GM19240 (cell line): ENCODE data around the gene ADSL.
"Not testable (repeated sequence)": the region's sequence is repeated elsewhere in the genome, so short reads cannot be mapped to it uniquely, and the experiment has no call there.

Source experiments
- DNase-seq: peaks from one replicate; pipeline ENCODE4 v3.0.0; 2011; ENCODE audit warnings: low spot score; ENCODE audit not compliant: insufficient read length

ADSL gene

DNA sequence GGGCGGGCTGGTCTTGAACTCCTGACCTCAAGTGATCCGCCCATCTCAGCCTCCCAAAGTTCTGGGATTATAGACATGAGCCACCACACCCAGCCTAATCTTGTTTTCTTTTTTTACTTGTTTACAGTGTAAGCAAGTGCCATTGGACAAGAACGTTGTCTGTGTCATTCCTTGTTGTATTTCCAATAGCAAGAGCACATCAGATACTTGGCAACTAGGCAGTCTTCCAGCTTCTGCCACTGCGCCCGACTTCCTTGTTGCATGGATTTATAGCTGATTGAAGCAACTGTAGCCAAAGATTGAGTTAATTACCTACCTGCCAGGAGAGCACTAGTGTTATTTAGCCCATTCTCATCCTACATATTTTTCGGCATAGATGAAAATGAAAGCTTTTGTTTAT lies 21.0 kb downstream of the ADSL start:
- no peak for DNase-seq

GRCh38 chr22:40368016-40368415 lies 21.7 kb downstream of the ADSL start:
- no peak for DNase-seq

DNA sequence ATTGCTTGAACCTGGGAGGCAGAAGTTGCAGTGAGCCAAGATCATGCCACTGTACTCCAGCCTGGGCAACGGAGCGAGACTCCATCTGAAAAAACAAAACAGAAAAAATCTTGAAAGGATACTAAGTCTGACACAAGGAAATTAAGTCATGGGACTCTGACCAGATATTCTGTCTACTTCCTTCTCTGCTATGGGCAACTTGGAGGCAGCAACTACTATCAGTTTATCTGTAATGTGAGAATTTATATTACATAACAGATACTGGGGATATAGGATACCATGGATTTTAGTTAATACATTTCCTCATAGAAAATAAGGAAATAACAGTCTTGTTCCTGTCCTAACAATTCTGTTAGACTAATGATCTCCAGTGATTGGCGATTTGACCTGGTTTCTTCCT lies 22.5 kb downstream of the ADSL start:
- no peak for DNase-seq

GRCh38 chr22:40374567-40374966 lies 28.3 kb downstream of the ADSL start:
- DNase-seq = no peak

DNA sequence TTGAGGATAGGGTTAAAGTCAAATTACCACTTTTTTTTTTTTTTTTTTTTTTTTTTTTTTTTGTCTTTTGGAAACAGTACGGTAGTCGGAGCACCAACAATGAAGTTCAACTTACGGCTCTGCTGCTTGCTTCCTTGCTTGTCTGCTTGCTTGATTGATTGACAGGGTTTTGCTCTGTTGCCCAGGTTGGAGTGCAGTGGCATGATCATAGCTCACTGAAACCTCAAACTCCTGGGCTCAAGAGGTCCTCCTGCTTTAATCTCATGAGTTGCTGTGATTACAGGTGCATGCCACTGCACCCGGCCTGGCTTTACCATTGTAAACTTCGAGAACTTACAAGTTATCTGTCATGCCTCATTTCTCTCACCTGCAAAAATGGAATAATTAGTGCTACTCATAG lies 29.8 kb downstream of the ADSL start:
- DNase-seq = no peak

DNA sequence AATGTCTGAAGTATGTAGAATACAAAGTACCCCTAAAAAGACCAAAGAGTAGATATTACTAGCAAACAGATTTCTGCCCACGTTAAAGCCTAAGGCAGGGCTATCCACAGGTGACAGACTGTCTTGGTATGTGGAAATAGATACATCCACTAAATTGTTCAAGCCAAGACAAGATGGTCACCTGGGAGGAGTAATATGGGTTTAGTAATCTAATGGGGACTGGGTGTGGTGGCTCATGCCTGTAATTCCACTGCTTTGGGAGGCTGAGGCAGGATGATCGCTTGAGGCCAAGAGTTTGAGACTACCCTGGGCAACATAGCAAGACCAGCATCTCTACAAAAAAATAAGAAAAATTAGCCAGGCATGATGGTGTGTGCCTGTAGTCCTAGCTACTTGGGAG lies 31.6 kb downstream of the ADSL start:
- DNase-seq = no peak

- DNase-seq = not testable (repeated sequence)
Observed at GRCh38 chr22:40378448-40378847, 32.1 kb downstream of the ADSL start.

DNA sequence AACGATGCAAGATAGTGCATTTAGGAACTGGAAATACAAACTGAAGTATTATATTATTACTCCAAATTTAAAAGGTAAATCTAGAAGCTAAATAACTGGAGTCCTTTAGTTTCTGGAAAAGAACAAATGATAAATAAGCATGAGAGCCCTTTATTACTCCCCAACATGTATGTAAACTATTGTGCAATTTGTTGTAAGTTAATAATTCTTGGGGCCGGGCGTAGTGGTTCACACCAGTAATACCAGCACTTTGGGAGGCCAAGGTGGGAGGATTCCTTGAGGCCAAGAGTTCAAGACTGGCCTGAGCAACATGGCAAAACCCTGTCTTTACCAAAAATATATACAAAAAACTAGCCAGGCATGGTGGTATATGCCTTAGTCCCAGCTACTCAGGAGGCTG lies 35.2 kb downstream of the ADSL start:
- no peak for DNase-seq

GRCh38 chr22:40383905-40384304 lies 37.6 kb downstream of the ADSL start:
- DNase-seq = no peak

DNA sequence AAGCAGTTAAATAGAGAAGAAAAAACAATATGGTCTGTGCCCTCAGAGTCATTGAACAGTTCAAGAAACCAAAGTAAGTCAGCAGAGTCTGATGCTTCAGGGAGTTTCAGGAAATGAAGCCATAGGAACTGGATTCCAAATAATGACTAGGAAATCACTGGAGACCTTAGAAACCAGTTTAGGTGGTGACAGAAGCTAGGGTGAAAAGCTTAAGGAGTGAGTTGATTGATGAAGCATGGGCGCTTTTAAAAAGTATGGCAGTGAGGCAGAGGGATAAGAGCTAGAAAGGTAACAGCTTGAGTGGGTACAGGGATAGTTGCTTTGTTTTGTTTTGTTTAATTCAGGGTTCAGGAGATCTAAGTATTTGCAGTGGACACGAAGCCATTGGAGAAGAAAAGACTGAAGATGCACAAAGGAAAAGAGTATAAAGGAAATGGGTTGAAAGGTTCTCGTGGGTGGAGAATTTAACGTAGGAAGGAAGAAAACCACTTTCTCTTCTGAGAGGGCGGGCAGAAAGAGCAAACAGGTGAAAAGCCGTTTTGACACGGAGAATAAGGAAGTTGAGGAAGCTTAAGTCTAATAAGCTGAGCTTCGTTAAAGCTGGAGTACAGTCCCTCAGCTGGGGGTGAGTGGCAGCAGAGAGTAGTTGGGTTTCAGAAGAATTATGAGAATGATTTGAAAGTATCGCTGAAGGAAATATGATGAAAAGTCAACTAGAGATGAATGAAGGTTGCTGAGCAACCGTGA lies 38.9 kb downstream of the ADSL start:
- peak; percentile 45 for DNase-seq

DNA sequence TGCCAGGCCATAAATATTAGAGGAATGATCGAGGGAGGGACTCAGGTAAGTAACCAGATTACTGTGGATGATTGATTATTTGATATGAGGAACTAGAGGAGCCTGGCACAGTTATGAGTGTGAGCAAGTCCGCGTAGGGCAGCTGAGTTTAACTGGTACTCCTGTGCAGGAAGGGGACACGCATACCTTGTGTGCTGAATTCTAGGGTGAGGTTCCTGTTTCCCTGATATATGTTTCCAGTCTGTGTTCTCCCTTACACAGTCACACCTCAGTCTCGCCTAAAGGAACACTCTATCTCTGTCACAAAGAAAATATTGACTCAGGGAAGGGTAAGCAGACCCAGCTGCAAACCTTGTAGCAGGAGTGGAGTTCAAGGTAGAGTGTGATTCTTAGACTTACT lies 41.4 kb downstream of the ADSL start:
- no peak for DNase-seq

- no peak for DNase-seq
Observed at GRCh38 chr22:40388231-40388630, 41.9 kb downstream of the ADSL start.

DNA sequence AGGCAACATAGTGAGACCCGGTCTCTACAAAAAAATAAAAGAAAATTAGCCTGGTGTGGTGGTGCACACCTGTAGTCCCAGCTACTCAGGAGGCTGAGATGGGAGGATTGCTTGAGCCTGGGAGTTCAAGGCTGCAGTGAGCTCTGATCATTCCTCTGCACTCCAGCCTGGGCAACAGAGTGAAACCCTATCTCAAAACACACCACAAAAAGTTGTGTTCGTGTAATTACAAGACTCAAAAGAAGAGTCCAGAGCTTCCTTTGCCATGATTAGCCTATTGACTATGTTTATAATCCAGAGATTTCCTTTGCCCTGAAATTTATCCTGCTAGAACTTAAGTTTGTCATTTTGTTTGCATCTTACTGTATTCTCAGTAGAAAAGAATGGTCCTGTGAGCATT lies 45.1 kb downstream of the ADSL start:
- DNase-seq = no peak

- DNase-seq = no peak
Observed at GRCh38 chr22:40392618-40393017, 46.3 kb downstream of the ADSL start.

- DNase-seq = no peak
Observed at GRCh38 chr22:40394607-40395006, 48.3 kb downstream of the ADSL start.

DNA sequence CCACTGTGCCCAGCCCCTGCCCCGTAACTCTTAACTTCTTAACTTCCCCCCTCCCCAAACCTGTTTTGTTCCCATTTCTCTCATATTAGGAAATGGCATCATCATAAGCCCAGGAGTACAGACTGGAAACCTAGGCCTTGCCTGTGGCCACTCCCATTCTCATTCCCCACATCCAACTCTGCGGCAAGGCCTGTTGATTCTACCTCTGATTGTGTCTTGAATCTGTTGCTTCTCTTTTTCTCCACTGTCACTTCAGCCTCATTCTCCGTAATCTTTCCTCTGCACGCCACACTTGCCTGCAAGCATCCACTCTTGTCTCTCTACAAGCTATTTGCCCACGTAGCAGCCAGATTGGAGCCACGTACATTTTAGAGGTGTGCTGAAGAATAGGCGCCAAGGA lies 49.3 kb downstream of the ADSL start:
- no peak for DNase-seq

- DNase-seq = no peak
Observed at GRCh38 chr22:40396882-40397281, 50.6 kb downstream of the ADSL start.

DNA sequence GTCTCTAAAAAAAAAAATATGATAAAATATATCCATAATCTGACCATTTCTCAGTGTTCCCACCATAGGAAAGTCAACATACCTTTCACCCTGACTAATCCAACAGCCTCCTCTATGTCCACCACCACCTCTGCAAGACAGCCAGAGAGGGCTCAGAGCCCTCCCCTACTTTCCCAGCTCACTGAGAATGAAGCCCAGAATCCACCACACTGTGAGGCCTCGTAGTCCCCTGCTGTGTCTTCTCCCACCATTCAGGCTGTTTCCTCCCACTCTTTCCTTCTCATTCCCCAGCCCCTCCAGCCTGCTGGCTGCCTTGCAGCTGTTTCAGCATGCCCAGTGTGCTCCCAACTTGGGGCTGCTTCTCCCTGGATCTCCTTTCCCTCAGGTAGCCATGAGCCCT lies 51.1 kb downstream of the ADSL start:
- DNase-seq = no peak

DNA sequence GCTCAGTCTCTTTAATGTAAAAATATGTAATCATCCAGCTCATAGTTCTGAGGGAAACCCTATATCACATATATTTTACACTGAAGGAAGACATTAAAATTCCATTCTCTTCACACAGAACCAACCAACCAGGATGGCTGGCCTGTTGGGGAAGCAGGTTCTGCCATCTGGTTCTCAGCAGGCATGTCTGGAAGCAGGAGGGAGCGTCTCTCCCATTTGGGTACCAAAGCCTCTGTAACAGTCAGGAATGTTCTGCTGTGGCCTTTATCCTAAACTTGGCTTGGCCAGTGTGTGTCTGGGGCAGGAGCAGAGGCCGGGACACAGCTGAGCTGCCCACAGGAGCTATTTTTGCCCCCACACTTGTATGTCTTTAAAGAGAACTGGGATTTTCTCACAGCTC lies 53.3 kb downstream of the ADSL start:
- DNase-seq = no peak

DNA sequence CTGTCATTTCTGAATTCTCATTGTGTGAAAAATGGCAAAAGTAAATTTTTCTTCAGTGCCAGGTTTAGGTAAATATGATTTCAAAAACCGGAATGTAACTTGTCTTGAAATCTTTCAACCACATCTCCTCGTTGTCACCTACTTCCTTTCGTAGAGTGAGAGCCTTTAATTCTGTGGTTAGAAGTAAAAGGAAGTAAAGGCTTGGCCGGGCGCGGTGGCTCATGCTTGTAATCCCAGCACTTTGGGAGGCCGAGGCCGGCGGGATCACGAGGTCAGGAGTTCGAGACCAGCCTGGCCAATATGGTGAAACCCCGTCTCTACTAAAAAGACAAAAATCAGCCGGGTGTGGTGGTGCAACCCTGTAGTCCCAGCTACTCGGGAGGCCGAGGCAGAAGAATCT lies 53.9 kb downstream of the ADSL start:
- peak; percentile 57 for DNase-seq

- DNase-seq = no peak
Observed at GRCh38 chr22:40401532-40401931, 55.2 kb downstream of the ADSL start.

DNA sequence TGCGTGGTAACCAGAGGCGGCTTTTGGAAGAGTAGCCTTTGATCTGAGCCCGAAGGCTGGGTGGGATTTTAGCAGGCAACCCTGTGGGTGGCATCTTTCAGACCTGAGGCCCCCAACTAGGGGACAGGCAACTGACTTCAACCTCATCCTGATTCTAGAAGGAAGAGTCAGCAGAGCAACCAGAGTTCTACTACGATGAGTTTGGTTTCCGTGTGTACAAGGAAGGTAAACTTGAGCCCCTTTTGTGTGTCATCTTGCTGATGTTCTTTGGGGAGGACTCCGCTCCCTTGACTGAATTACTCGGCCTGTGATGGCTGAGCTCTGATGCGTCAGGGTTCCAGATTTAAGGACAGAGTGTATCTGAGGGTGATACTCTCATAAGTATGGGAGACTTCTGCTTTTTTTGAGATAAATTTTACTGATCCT lies 55.7 kb downstream of the ADSL start:
- no peak for DNase-seq

DNA sequence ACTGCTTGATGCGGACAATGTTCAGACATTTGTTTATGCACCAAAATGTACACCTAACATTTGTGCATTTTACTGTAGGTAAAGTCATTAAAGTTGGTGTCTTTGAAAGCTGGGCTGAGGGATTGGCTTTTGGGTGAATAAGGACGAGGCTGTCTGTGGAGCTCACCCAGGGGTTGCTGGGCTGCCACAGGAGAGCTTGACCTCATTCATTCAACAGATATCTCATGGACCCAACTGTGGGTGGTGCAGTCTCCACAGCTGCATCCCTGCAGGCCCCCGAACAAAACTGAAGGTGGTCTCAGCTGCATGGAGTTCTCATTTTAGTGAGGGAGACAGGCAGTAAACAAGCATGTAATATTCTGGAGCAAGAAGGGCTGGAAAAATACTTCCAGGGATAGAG lies 56.8 kb downstream of the ADSL start:
- DNase-seq = no peak

- no peak for DNase-seq
Observed at GRCh38 chr22:40403651-40404050, 57.4 kb downstream of the ADSL start.
